Activated CD8-positive, alpha-beta T cell treated with anti-CD3 and anti-CD28 coated beads for 36 hours (primary cell): ENCODE measurements around the gene LAD1. TPM values are rescaled to one million over a fixed set of nuclear protein-coding genes. Genes with fewer than 3 reads are reported as not detected.

ENCODE experiments used
- ATAC-seq: fragments of 200-7000 bp; cut with Tn5 transposase; one replicate; pipeline ENCODE4 v1.10.0; 2021; ENCODE audit warnings: mild to moderate bottlenecking, moderate library complexity
- CTCF ChIA-PET: fragments of 350-600 bp; sonication (Branson Sonifier 250); formaldehyde crosslinking; loops from one replicate; lab custom pipeline; 2021; ENCODE audit warnings: antibody characterized with exemption; lab: Charles Lee
- POLR2A ChIA-PET: fragments of 350-600 bp; sonication (Branson Sonifier 250); formaldehyde crosslinking; loops from one replicate; lab custom pipeline; 2021; ENCODE audit warnings: antibody characterized with exemption; lab: Charles Lee
- DNase-seq: peaks from one replicate; pipeline ENCODE4 v3.0.0-alpha.2; 2020
- H3K27ac Mint-ChIP-seq: one replicate; pipeline ENCODE4 v1.8.0; 2021; ENCODE audit warnings: mild to moderate bottlenecking, mixed read lengths
- H3K27me3 Mint-ChIP-seq: one replicate; pipeline ENCODE4 v1.8.0; 2021; ENCODE audit warnings: mixed read lengths
- H3K36me3 Mint-ChIP-seq: one replicate; pipeline ENCODE4 v1.8.0; 2021; ENCODE audit warnings: low read depth, mixed read lengths
- H3K4me1 Mint-ChIP-seq: one replicate; pipeline ENCODE4 v1.8.0; 2021; ENCODE audit warnings: low read depth, mixed read lengths
- H3K4me3 Mint-ChIP-seq: one replicate; pipeline ENCODE4 v1.8.0; 2021; ENCODE audit warnings: mild to moderate bottlenecking, moderate library complexity, mixed read lengths
- H3K9me3 Mint-ChIP-seq: one replicate; pipeline ENCODE4 v1.8.0; 2021; ENCODE audit warnings: mixed read lengths
- intact Hi-C: fragments of 100-400 bp; cut with micrococcal nuclease; formaldehyde crosslinking; loops from one replicate; pipeline ENCODE4 v1.10.0; 2022
- total RNA-seq, 2 experiments: library from RNA; stranded (reverse); gene quantifications; one replicate each; pipeline ENCODE4 v1.2.3, GENCODE V29; 2021
- TF ChIP-seq, protein P1 (sequence below): fragments of 200-600 bp; IDR thresholded peaks from one replicate; pipeline ENCODE4 v1.8.0; 2022; ENCODE audit warnings: antibody characterized with exemption, mild to moderate bottlenecking

LAD1 gene
- total RNA-seq, 2 experiments from 2014 or later = not detected

DNA sequence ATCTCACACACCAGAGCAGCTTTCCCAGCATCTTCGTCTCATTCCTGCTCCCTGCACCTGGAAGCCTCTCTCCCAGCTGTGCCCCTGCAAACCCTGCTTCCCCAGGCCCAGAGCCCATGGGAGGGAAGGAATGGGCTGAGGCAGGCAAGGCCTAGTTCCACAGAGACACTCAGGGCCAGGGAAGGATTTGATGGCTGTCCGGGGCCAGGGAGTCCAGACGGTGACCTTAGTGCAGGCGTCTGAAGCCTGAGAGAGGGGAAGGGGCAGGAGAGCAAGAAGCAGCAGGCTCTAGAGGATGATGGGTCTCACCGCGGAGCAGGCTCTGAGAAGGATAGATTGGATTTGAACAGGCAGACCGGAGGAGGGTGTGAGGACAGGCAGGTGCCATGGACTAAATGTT is 44.6 kb upstream of the LAD1 start:
- Mint-ChIP-seq H3K4me1 (peaks cover 3% of the 10 kb centered on the region), H3K27ac (no peak overlapping the region), H3K9me3 (no peaks in the 10 kb centered on the region), H3K36me3 (no peaks in the 10 kb centered on the region), H3K27me3 (peaks cover 12% of the 10 kb centered on the region), H3K4me3 (no peak overlapping the region)
- TF ChIP-seq, protein P1, sequence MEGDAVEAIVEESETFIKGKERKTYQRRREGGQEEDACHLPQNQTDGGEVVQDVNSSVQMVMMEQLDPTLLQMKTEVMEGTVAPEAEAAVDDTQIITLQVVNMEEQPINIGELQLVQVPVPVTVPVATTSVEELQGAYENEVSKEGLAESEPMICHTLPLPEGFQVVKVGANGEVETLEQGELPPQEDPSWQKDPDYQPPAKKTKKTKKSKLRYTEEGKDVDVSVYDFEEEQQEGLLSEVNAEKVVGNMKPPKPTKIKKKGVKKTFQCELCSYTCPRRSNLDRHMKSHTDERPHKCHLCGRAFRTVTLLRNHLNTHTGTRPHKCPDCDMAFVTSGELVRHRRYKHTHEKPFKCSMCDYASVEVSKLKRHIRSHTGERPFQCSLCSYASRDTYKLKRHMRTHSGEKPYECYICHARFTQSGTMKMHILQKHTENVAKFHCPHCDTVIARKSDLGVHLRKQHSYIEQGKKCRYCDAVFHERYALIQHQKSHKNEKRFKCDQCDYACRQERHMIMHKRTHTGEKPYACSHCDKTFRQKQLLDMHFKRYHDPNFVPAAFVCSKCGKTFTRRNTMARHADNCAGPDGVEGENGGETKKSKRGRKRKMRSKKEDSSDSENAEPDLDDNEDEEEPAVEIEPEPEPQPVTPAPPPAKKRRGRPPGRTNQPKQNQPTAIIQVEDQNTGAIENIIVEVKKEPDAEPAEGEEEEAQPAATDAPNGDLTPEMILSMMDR = no peak
- CTCF ChIA-PET = interaction anchor here (1.4 kb wide), 1 partner anchor 69 kb away, joined by 7 read pairs; no protein-coding TSS in a partner anchor
- ATAC-seq (no peak), DNase-seq (no peak)
- intact Hi-C loops = no loop called here
- POLR2A ChIA-PET = no interaction called here

GRCh38 chr1:201436969-201437368 is 37.8 kb upstream of the LAD1 start:
- intact Hi-C loops = no loop called here
- ATAC-seq (no peak), DNase-seq (no peak)
- Mint-ChIP-seq H3K36me3 (no peaks in the 10 kb centered on the region), H3K4me3 (no peak overlapping the region), H3K9me3 (no peaks in the 10 kb centered on the region), H3K27ac (no peak overlapping the region), H3K4me1 (peaks cover 6% of the 10 kb centered on the region), H3K27me3 (peaks cover 19% of the 10 kb centered on the region)
- ChIA-PET CTCF (interaction anchor here (1.0 to 5.3 kb wide), 5 partner anchors 12 to 76 kb away, joined by 3 to 76 read pairs (median 30); partner anchors contain the start of gene PHLDA3), POLR2A (no interaction called here)
- TF ChIP-seq, protein P1 = no peak

- H3K4me3 Mint-ChIP-seq = no peak overlapping the region
- intact Hi-C loops = no loop called here
- H3K27ac Mint-ChIP-seq = no peak overlapping the region
- H3K27me3 Mint-ChIP-seq = peaks cover 17% of the 10 kb centered on the region
- ChIA-PET CTCF (interaction anchor here (0.7 to 5.3 kb wide), 14 partner anchors 12 to 260 kb away, joined by 3 to 76 read pairs (median 5); partner anchors contain the start of gene PHLDA3), POLR2A (interaction anchor here (0.9 kb wide), 1 partner anchor 74 kb away, joined by 3 read pairs; no protein-coding TSS in a partner anchor)
- ATAC-seq = no peak
- H3K4me1 Mint-ChIP-seq = peaks cover 6% of the 10 kb centered on the region
- no peaks in the 10 kb centered on the region for H3K36me3 Mint-ChIP-seq
- no peak for DNase-seq
- no peaks in the 10 kb centered on the region for H3K9me3 Mint-ChIP-seq
- TF ChIP-seq, protein P1 = no peak
Observed at GRCh38 chr1:201436393-201436792, 37.3 kb upstream of the LAD1 start.

DNA sequence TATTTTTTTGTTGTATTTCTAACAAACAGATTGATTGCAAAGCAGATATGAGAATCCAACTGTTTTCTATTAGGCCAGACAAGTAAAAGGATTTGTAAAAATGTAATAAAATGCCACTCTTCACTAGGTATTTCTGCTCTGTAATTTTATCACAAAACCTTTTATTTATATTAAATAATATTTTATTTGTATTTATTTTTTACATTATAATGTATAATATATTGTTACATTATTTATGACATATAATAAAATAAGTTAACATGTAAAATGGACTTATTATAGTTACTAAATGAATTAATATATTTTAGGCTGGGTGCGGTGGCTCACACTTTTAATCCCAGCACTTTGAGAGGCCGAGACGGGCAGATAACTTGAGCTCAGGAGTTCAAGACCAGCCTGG is 35.1 kb upstream of the LAD1 start:
- intact Hi-C loops = no loop called here

GRCh38 chr1:201433609-201434008 is 34.5 kb upstream of the LAD1 start:
- ChIA-PET POLR2A (no interaction called here), CTCF (interaction anchor here (0.9 to 5.3 kb wide), 5 partner anchors 15 to 363 kb away, joined by 3 to 76 read pairs (median 6); no protein-coding TSS in a partner anchor)
- TF ChIP-seq, protein P1 = no peak
- no peak for DNase-seq
- no peak overlapping the region for H3K4me3 Mint-ChIP-seq
- peaks cover 19% of the 10 kb centered on the region for H3K27me3 Mint-ChIP-seq
- intact Hi-C loops = no loop called here
- ATAC-seq = no peak
- no peaks in the 10 kb centered on the region for H3K36me3 Mint-ChIP-seq
- no peaks in the 10 kb centered on the region for H3K9me3 Mint-ChIP-seq
- H3K4me1 Mint-ChIP-seq = peaks cover 6% of the 10 kb centered on the region
- no peak overlapping the region for H3K27ac Mint-ChIP-seq

More for the DNA sequence above, 35.1 kb upstream of the LAD1 start:
- ATAC-seq (no peak), DNase-seq (no peak)
- ChIA-PET POLR2A (no interaction called here), CTCF (interaction anchor here (0.9 to 5.3 kb wide), 3 partner anchors 15 to 363 kb away, joined by 3 to 76 read pairs (median 3); no protein-coding TSS in a partner anchor)
- H3K4me3 Mint-ChIP-seq = no peak overlapping the region
- H3K27me3 Mint-ChIP-seq = peaks cover 19% of the 10 kb centered on the region
- H3K36me3 Mint-ChIP-seq = no peaks in the 10 kb centered on the region
- no peak overlapping the region for H3K27ac Mint-ChIP-seq
- no peaks in the 10 kb centered on the region for H3K9me3 Mint-ChIP-seq
- TF ChIP-seq, protein P1 = no peak
- H3K4me1 Mint-ChIP-seq = peaks cover 6% of the 10 kb centered on the region
